B cell (primary cell): ENCODE measurements around the gene TCFL5. TPM values are rescaled to one million over a fixed set of nuclear protein-coding genes. Genes with fewer than 3 reads are reported as not detected.
A peak's percentile ranks its signal among the peaks of the same experiment; 100 is the strongest.

Source experiments
- ATAC-seq: fragments of 200-7000 bp; cut with Tn5 transposase; one replicate; pipeline ENCODE4 v1.10.0; 2021; ENCODE audit warnings: low read depth, mild to moderate bottlenecking, moderate number of reproducible peaks, moderate library complexity
- CTCF ChIA-PET: fragments of 350-600 bp; sonication (Branson Sonifier 250); formaldehyde crosslinking; loops from one replicate; lab custom pipeline; 2021; ENCODE audit warnings: antibody characterized with exemption, inconsistent platforms; lab: Charles Lee
- POLR2A ChIA-PET: fragments of 350-600 bp; sonication (Branson Sonifier 250); formaldehyde crosslinking; loops from one replicate; lab custom pipeline; 2021; ENCODE audit warnings: antibody characterized with exemption; lab: Charles Lee
- DNase-seq: peaks from one replicate; pipeline ENCODE4 v3.0.0; 2013
- H2AFZ ChIP-seq: 2 replicates; pipeline ENCODE4 v1.6.1; 2012; ENCODE audit warnings: mild to moderate bottlenecking, low read depth, low read length; ENCODE audit not compliant: insufficient read depth, poor library complexity, severe bottlenecking
- H3K27ac ChIP-seq, 2 donors: 1 replicate in 1 of 2; 2 replicates in 1 of 2; pipeline ENCODE4 v1.5.1; 2012 to 2013; ENCODE audit warnings: low read length in 2 of 2, mild to moderate bottlenecking in 2 of 2, moderate library complexity in 1 of 2
- H3K27me3 ChIP-seq, 4 experiments: fragments of 200-600 bp in 1 of 4; sonication (generic) in 1 of 4; replicated peaks in 1 of 4; 1 replicate in 2 of 4; 2 replicates in 2 of 4; pipeline versions ENCODE4 v1.6.1 to v1.7.0; 2013 to 2016; ENCODE audit warnings: low read length in 3 of 4, mild to moderate bottlenecking in 2 of 4, mixed read lengths in 1 of 4, moderate library complexity in 1 of 4; ENCODE audit not compliant: insufficient read depth in 4 of 4, control insufficient read depth in 3 of 4; ENCODE audit errors: control extremely low read depth in 1 of 4
- H3K36me3 ChIP-seq, 2 experiments: replicated peaks in 1 of 2; 1 replicate in 1 of 2; 2 replicates in 1 of 2; pipeline versions ENCODE4 v1.6.1 to v1.7.1; 2013; ENCODE audit warnings: low read length in 1 of 2; ENCODE audit not compliant: insufficient read depth in 2 of 2, control insufficient read depth in 1 of 2; ENCODE audit errors: control extremely low read depth in 1 of 2, extremely low read depth in 1 of 2
- H3K4me1 ChIP-seq, 2 donors: fragments of 200-600 bp in 1 of 2; sonication (generic) in 1 of 2; 1 replicate in 1 of 2; 2 replicates in 1 of 2; pipeline versions ENCODE4 v1.5.1 to v1.6.1; 2013 to 2017; ENCODE audit warnings: low read length in 2 of 2; ENCODE audit not compliant: control insufficient read depth in 2 of 2, insufficient read depth in 2 of 2
- H3K4me2 ChIP-seq: replicated peaks from 2 replicates; pipeline ENCODE3; 2012; ENCODE audit warnings: mild to moderate bottlenecking, low read depth, low read length; ENCODE audit not compliant: poor library complexity, severe bottlenecking
- H3K4me3 ChIP-seq, 5 experiments: fragments of 200-600 bp in 1 of 5; sonication (generic) in 1 of 5; 1 replicate in 3 of 5; 2 replicates in 2 of 5; pipeline versions ENCODE4 v1.5.1 to v1.7.0; 2011 to 2016; ENCODE audit warnings: low read length in 4 of 5, mild to moderate bottlenecking in 4 of 5, low read depth in 2 of 5, control low read depth in 1 of 5, moderate library complexity in 1 of 5; ENCODE audit not compliant: insufficient read depth in 1 of 5; ENCODE audit errors: control extremely low read depth in 1 of 5, extremely low read depth in 1 of 5
- H3K79me2 ChIP-seq: fragments of 200-600 bp; sonication (generic); one replicate; pipeline ENCODE4 v1.6.0; 2016; ENCODE audit warnings: low read length; ENCODE audit not compliant: control insufficient read depth, insufficient read depth
- H3K9ac ChIP-seq: fragments of 200-600 bp; sonication (generic); 2 replicates; pipeline ENCODE4 v1.6.1; 2017; ENCODE audit warnings: mild to moderate bottlenecking, low read length, moderate library complexity
- H3K9me3 ChIP-seq, 3 donors: one replicate each; pipeline versions ENCODE4 v1.6.1 to v1.7.1; 2013; ENCODE audit warnings: low read length in 2 of 3; ENCODE audit not compliant: control insufficient read depth in 2 of 3, insufficient read depth in 1 of 3; ENCODE audit errors: control extremely low read depth in 1 of 3
- H4K20me1 ChIP-seq: 2 replicates; pipeline ENCODE4 v1.6.0; 2012; ENCODE audit warnings: mild to moderate bottlenecking, low read length; ENCODE audit not compliant: insufficient read depth, control insufficient read depth, poor library complexity, severe bottlenecking
- H3K27ac Mint-ChIP-seq: one replicate; pipeline ENCODE4 v1.8.0; 2021; ENCODE audit warnings: mixed read lengths
- H3K27me3 Mint-ChIP-seq: one replicate; pipeline ENCODE4 v1.8.0; 2021; ENCODE audit warnings: mixed read lengths
- H3K4me1 Mint-ChIP-seq: one replicate; pipeline ENCODE4 v1.8.0; 2021; ENCODE audit warnings: mixed read lengths
- H3K4me3 Mint-ChIP-seq: one replicate; pipeline ENCODE4 v1.8.0; 2021; ENCODE audit warnings: mixed read lengths
- H3K9me3 Mint-ChIP-seq: one replicate; pipeline ENCODE4 v1.8.0; 2022; ENCODE audit warnings: mixed read lengths; ENCODE audit not compliant: insufficient read depth
- EZH2 ChIP-seq: IDR thresholded peaks from 2 replicates; pipeline ENCODE4 v1.6.1; 2012; ENCODE audit warnings: borderline replicate concordance, low read depth, mild to moderate bottlenecking, moderate library complexity, low read length; ENCODE audit not compliant: insufficient read depth, poor library complexity, severe bottlenecking
- WGBS: methylation state at CpG from one replicate; pipeline ENCODE4 v1.1.5; 2013; ENCODE audit warnings: missing lambda C conversion rate; ENCODE audit not compliant: insufficient coverage; 5-methylcytosine and 5-hydroxymethylcytosine counted together
- intact Hi-C: fragments of 100-400 bp; cut with micrococcal nuclease; formaldehyde crosslinking; loops from one replicate; pipeline ENCODE4 v1.10.0; 2022
- polyA plus RNA-seq: library from polyadenylated mRNA; depleted of rRNA; stranded (reverse); fragments of >200 nt; gene quantifications from 2 replicates; pipeline ENCODE4 v1.2.3, GENCODE V29; 2012
- total RNA-seq, 2 donors: library from RNA; stranded (reverse); fragments of 120-200 nt in 1 of 2; gene quantifications; 1 replicate in 1 of 2; 2 replicates in 1 of 2; pipeline versions ENCODE4 v1.2.3 to v1.2.4, GENCODE V29; 2013 to 2022
- TF ChIP-seq, protein P1 (sequence below): fragments of 200-600 bp; IDR thresholded peaks from one replicate; pipeline ENCODE4 v1.8.0; 2022; ENCODE audit warnings: antibody characterized with exemption, mild to moderate bottlenecking

Gene TCFL5
- total and polyA plus RNA-seq, 2 donors (not counting 1 experiment from before 2014, with no cell fraction given): 2.0 to 16.2 TPM

DNA sequence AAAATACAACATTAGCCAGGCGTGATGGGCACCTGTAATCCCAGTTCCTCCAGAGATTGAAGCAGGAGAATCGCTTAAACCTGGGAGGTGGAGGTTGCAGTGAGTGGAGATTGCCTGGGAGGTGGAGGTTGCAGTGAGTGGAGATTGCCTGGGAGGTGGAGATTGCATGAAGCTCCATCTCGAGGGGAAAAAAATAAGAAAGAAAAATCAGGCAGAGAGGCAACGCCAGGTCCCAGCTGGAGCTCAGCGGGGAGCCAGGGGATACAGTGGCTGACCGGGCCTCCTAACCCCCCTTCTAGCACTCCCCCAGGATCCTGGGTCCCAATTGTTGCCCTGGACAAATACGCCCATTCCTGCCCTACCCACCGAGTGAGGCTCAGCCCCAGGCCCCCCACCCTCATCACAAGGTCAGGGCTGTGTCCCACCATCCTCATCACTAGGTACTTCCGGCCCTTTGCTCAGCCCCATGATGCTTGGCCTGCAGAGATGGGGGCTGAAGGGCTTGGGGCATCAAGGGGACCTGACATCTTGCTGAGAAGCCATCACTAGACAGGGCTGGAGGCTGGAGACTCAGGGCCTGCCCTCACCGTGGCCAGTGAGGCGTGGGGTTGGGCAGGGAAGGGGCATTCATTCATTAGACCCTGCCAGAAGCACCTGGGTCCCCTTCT lies 55.1 kb downstream of the TCFL5 start:
- ChIA-PET POLR2A (interaction anchor here (0.6 kb wide), 1 partner anchor 504 kb away, joined by 6 read pairs; no protein-coding TSS in a partner anchor), CTCF (interaction anchor here (1.1 to 4.3 kb wide), 8 partner anchors 13 to 310 kb away, joined by 4 to 36 read pairs (median 16); no protein-coding TSS in a partner anchor)
- Histone ChIP-seq H3K9me3 (no peaks in the 10 kb centered on the region), H3K9ac (peak overlapping the region; percentile 88), H3K4me1 (peaks cover 17 to 38% of the 10 kb centered on the region in 2 donors), H3K36me3 (peaks cover 0 to 44% of the 10 kb centered on the region in 2 experiments), H4K20me1 (peaks cover 62% of the 10 kb centered on the region), H3K79me2 (peaks cover 34% of the 10 kb centered on the region), H3K4me3 (peak overlapping the region in 3 of 5 experiments; percentile 69 to 82 (median 80)), H3K4me2 (peak overlapping the region; percentile 89), H3K27me3 (no peaks in the 10 kb centered on the region), H3K27ac (peak overlapping the region in 1 of 2 donors; percentile 63), H2AFZ (no peak overlapping the region)
- Mint-ChIP-seq H3K9me3 (no peaks in the 10 kb centered on the region), H3K27ac (peak overlapping the region; percentile 68), H3K27me3 (no peaks in the 10 kb centered on the region), H3K4me3 (peak overlapping the region; percentile 82), H3K4me1 (peaks cover 33% of the 10 kb centered on the region)
- no peak for DNase-seq
- intact Hi-C loops: loop anchor here (5.0 kb wide), 2 partner anchors 189 to 504 kb away; partner anchors contain the start of gene ADRM1
- no peak for TF ChIP-seq EZH2
- TF ChIP-seq, protein P1, sequence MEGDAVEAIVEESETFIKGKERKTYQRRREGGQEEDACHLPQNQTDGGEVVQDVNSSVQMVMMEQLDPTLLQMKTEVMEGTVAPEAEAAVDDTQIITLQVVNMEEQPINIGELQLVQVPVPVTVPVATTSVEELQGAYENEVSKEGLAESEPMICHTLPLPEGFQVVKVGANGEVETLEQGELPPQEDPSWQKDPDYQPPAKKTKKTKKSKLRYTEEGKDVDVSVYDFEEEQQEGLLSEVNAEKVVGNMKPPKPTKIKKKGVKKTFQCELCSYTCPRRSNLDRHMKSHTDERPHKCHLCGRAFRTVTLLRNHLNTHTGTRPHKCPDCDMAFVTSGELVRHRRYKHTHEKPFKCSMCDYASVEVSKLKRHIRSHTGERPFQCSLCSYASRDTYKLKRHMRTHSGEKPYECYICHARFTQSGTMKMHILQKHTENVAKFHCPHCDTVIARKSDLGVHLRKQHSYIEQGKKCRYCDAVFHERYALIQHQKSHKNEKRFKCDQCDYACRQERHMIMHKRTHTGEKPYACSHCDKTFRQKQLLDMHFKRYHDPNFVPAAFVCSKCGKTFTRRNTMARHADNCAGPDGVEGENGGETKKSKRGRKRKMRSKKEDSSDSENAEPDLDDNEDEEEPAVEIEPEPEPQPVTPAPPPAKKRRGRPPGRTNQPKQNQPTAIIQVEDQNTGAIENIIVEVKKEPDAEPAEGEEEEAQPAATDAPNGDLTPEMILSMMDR: no peak
- no peak for ATAC-seq
- 83% methylated on average over 9 of the region's 11 CpGs for WGBS
